HG03159 (cell line): ENCODE data around the gene GAN.
"Not testable (repeated sequence)": the region's sequence is repeated elsewhere in the genome, so short reads cannot be mapped to it uniquely, and the experiment has no call there.

ENCODE experiments used
- ATAC-seq: cut with Tn5 transposase; IDR thresholded peaks from one replicate; pipeline ENCODE4 v1.9.1; 2021; ENCODE audit warnings: mild to moderate bottlenecking, moderate library complexity; ENCODE audit not compliant: unreplicated experiment

GAN gene

DNA sequence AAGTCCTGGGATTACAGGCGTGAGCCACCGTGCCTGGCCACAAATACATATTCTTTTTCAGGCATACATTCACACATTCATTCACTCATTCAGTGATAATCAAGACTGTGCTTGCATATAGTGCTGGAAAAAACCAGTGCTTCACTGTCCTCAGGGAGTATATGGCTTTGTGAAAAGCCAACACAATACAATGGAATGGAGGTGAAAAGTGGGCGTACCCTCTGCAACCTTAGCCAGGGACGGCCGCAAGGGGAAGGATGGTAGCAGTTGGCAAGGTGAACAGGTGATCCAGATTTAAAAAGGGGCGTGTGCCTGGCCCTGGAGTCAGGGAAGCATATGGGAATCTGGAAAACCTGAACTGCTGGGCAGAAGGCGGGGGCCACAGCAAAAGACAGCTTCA is 18.1 kb upstream of the GAN start:
- no peak for ATAC-seq

DNA sequence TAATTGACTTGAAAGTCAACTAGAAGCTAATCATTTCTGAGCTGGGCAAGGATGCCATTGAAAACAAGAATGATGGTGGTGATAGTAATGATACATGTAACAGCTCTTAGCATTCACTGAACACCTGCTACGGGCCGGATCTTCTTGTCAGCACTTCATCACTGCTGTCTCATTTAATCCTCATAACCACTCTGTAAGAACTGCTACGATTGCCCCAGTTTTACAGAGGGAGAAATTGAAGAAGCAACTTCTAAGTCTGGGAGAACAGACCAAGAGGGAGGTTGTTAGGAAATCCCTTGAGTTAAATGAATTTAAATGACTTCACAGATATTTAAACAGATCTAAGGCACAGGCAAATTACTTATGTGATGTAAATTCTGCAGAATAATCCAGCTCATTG is 7.0 kb upstream of the GAN start:
- no peak for ATAC-seq

DNA sequence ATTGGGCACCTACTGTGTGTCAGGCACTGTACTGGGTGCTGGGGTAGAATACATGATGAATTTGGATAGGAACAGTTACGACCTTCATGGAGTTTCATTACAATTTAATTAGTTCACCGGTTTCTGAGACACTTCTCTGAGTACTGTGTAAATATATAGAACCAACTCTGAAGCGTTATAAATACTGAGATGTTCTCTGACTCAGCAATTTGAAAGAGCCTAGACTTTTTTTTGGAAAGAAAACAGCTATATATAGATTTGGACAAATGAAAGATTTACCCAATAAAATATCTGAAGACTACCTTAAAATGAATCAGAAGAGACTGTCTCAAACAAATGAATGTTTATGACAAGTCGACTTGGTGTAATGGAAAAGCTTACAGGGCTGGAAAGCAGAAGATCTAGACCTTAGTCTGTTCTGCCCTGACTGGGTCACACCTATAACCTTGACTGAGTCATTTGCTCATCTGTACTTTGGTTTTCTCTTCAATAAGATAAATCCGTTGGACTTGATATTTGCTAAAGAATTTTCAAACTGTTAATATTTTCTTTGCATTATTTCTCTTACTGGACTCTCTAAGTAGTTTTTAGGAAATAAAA is 4.6 kb upstream of the GAN start:
- no peak for ATAC-seq

DNA sequence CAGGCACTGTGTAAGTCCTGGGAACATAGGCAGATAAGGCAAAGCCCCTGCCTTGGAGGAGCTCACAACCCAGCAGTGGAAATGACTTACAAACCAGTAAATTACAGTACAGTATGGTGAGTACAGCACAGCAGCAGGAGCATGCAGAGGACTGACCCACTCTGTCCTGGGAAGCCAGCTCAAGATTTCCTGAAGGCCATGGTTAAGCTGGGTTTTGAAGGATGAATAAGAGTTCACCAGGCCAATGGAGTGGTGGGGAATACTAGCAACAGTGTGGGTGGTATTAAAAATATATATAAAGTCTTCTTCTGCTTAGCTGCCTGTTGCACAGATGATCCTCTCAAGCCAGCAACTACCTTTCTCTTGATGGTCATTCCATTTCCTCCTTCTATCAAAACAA is 3.0 kb upstream of the GAN start:
- no peak for ATAC-seq

DNA sequence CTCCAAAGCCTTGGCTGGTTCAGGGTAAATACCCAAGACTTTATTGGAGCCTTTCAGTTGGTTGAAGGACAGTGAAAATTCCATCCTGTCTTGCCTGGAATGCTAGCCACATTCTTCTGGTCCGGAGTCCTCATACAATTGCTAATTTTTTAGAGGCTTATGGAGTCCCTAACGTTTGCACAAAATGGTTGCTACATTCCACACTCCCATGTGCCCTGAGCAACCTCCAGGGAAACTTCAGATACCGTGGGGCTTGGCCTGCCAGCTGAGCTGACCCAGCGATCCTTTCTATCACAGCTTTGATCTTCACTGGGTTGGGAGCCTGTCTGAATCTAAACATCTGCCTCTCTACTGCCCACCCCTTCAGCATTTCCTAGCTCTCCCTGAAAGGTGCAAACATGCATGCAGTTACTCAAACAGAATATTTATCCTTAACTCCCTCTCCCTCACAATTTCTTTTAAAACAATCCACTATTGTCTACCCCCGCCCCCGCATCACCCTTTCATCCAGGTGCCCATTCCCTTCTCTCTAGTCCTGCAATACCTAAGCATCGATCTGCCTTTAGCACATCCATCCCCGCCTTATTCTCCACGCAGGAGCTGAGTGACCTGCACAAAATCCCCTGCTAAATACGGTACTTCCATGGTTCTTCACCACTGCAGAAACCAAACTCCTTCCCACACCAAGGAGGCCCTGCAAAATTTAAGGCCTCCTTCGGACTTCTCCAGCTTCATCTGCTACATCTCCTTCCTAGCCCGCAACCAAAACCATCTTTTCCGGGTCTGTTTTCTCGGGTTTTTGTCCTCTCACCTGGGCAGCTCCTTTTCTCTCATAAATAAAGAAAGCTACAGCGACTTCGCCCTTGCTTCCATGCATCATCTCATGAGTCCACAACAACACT is 810 bp upstream of the GAN start:
- ATAC-seq = no peak

DNA sequence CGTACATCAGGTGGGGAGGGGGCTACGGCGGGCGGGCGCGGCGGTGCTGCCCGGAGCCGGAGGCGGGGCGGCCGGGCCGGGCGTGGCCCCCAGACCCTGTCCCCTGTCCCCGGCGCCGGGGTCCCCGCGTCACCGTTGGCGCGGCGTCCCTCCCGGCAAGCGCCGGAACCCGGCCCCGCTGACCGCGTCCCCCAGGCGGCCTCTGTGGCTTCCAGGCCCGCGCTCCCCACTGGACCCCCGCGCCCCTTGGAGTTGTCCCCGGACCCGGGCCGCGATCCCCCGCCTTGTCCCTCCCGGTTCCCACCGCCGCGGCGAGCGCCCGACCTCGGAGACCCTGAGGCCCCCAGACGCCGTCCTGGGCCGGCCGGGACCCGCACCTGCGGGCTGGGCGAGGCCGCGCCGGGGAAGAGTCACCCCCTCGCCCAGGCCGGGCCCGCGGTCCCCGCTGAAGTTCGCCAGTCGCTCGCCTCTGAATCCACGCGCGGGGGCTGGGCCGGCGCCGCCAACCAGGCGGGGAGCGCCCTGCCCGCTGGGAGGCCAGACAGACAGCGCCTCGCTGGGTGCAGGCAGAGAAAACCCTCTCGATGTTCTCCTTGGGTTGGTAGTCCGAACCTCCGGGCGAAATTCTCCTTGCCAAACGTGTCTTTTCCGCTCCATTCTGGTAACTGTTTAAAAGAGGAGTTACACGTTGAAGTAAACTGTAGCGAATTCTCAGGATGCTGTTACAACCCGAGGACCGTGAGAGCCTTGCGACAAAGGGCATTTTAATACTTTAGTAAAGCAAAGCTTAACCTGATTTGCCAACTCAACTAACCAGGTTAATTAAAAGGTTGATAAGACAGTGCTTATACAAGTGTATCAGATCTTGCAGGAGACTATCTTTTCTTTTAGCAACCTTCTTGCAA is 761 bp downstream of the GAN start:
- peak; percentile 21 for ATAC-seq

DNA sequence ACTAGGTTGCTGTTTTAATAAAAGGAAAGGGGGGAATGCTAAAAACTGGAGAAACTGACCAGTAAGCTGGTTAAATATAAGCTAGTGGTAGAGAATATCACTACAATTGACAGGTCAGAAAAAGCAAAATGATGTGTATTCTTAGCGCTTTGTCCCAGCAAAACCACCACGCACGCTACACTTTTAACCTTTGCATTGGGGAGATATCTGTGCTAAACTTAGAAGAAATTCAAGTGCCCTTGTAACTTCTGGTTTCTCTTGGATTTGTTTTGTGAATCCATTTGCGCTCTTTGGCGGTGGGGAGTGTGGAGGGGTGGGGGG is 1.4 kb downstream of the GAN start:
- no peak for ATAC-seq

DNA sequence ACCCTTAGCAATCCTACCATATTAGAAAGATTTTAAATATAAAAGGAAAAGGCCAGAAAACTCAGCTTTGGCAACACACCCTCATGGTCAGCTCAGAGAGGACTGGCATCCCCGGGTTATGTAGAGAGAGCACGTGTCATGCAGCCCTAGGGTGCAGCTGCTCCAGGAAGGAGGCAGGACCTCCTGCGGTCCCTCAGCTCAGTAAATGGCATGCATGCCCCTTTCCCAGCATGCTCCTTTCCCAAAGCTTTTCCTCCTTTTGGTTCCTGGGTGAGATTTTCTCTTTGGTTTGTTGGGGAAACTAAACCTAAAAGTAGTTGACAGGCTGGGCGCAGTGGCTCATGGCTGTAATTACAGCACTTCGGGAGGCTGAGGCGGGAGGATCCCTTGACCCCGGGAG is 3.9 kb downstream of the GAN start:
- no peak for ATAC-seq

DNA sequence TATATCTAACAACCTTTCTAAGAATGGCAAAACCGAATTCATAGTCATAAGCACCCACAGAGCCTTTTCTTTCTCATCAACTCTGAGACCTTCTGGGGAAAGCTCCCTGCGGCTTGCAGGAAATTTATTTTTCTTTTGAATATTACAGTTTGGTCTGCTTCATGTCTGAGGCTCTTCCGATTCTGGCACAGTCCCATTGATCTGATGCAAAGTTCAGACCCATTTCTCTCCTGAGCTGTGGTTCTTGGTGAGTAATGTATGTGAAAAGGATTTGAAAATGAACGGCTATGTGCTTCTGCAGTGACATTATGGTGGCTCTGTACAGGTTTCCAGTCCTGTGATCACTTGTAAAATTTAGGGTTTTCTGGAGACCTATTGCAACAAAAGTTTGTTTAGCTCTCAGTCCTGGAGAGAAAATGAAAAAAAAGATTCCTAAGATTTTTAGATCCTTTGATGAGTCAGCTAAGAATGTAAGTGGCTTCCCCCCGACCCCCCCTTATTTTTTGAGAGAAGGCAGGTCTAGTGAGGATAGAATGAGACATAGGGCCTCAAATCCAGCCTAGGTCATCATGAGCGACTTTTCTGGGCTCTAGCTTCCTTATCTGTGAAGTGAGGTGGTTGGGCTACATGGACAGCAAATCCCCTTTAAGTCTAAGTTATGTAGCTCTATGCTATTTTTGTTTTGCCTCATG is 4.6 kb downstream of the GAN start:
- ATAC-seq = no peak

DNA sequence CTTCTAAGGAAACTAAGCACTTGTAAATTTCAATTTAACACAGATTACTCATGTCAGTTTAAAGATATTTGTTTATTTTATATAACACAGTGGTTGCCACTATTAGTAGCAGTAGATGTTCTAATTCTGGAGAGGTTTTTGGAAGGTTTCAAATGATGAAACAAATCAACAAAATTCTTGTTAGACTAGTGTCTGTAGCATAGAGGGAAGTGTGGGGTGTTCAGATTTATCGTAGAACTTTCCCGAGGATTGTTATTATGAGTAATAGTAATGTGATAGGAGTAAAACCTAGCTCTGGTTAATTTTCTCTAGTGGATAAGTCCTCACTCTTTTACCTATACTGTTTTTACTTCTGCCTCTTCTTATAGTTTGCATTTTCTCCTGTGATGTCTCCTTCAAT is 6.3 kb downstream of the GAN start:
- no peak for ATAC-seq

DNA sequence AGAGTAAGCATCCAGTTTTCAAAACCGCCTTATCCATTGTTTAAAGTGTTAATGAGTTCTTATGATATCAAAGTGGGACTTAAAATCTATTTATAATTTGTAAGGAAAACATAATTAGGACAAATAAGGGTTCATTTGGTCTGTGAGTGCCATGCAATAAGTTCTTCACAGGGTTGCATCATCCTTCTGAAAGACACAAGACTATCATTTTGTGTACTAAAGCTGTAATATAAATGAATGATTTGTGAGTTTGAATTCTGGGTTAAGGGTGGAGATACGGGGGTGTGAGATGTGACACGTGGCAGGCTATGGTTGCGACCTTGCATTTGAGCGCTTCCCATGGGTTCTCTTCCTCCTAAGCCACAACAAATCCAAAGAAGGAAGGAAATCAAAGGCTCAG is 6.8 kb downstream of the GAN start:
- ATAC-seq = no peak

DNA sequence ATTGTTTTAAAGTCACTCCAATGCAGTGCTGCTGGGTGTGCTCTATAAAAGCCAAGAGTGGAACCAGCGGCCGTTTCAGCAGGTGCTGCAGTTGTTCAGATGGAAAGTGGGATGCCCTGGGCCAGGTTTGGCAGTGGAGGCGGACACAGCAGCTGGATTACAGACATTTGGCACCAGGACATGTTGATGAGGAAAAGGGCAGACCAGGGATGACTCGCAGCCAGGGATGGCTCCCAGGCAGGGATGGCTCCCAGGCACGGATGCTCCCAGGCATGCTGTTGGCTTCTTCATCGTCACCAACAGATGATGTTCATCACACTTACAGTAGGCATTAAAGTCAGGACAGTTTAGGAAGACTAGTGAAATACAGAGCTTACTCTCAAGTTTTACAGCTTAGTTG is 10.0 kb downstream of the GAN start:
- no peak for ATAC-seq

DNA sequence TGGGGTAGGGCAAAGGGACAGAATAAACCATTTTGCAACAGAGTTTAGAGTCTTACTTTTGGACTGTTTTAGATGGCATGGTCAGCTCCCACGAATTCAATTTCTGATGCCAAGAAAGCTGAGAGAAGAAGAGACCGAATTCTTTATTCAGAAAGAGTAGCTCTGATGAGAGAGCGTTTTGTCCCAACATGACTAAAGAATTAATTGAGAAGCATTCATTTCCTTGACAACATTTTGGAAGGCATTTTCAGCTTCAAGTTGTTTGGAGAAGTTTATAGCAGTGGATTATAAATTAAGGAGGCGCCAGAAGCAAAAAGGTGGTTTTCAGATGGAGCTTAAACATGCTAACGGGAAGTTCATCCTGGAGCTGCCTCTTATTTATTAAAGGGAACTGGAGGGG is 12.2 kb downstream of the GAN start:
- ATAC-seq = no peak

DNA sequence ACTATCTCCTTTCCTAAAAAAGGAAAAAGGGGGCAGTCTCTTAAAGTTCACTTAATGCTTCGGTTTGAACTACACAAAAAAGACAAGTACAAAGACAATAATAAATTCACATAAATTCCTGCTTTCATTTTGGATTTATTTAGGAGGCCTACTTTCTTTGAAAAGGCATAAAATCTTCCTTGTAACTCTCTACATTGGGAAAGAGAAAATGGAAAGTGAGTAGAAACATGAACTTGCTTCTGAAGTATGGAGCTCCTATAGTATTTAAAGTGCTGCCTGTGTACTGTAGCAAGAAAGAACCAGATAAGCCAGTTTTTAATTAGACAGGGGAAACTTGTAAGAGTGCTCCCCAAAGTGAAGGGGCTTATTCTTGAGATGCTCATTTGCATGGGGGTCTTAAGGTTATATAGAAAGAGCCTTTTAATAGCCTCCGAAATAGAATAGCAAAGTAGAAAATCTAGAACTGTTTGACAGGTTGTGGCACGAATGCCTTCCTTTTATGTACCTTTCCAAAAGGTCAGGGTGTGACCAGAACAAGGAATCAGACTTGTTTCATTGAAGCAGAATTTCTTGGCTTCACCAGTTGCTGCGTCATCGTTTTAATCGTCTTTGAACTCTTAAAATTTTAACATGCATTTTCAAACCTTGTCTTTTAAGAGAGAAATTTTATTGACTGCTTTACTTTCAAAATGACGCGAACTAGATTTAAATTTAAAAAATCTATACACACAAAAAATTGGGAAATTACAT is 12.9 kb downstream of the GAN start:
- no peak for ATAC-seq

DNA sequence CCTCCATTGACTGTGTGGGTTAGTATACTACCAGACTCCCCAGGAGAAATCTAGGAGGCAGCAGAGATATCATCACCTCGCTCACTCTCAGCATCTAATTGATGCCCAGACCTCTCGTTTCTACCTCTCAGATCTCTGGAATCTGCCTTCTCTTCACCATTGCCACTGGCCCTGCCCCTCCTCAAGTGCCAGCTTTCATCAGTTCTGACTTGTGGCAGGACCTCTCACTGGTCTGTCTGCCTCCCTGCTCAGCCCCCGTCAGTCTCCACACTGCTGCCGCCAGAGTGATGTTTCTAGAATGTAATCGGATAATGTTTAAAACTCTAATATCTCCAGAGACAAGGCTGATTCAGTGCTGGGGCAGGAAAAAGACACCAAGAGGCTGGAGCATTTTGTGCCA is 15.2 kb downstream of the GAN start:
- ATAC-seq = no peak

DNA sequence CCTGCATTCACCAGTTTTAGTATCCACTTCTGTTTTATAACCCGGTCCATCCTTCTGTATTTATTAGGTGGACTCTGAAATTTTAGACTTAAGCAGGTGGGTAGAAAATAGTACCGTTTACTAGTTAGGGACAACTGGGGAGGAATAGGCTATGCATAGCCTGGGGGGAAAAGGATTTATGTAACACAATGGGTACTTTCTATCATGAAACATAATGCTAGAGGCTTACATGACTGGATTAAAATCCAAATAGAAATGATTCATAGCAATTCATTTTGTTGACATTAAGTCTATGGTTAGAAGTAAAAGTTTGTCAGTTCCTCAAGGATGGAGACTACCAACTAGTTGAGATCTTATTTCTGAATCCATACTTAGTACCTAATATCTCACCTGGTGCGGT is 18.6 kb downstream of the GAN start:
- no peak for ATAC-seq

DNA sequence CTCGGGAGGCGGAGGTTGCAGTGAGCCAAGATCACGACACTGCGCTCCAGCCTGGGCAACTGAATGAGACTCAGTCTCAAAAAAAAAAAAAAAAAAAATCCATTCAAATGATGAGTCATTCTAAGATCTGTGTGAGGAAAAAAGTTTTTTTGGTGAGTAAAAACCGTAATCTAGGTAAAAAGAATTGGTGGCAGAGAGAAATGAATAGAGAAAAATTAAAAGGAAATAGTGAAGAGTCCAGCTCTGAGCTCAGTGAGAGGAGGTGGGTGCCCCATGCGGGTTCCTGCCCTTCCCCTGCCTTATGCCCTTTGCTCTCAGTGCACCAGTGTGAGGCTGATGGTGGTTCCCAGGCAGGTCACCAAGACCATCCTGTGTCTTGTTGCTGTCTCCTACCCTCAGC is 20.9 kb downstream of the GAN start:
- no peak for ATAC-seq

DNA sequence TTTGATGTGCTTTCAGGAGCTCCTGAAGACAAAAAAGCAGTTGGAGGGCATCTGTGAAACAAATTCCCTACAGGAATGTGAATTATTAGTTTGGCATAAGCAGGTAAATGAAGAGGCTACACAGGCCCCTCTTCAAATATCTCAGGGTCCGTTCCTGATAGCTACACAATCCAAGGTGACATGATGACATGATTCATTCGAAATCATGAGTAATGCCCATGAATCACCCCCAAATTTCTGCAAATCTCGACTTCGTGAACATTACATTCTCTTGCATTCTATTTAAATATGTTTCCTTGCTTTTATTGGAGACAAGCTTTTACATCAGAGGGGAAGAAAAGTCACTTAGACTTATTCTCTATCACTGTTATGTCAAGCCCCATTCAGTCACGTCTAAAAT is 22.3 kb downstream of the GAN start:
- ATAC-seq = no peak

DNA sequence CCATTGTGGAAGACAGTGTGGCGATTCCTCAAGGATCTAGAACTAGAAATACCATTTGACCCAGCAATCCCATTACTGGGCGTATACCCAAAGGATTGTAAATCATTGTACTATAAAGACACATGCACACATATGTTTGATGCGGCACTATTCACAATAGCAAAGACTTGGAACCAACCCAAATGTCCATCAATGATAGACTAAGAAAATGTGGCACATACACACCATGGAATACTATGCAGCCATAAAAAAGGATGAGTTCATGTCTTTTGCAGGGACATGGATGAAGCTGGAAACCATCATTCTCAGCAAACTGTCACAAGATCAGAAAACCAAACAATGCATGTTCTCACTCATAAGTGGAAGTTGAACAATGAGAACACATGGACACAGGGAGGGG is 30.4 kb downstream of the GAN start:
- not testable (repeated sequence) for ATAC-seq

DNA sequence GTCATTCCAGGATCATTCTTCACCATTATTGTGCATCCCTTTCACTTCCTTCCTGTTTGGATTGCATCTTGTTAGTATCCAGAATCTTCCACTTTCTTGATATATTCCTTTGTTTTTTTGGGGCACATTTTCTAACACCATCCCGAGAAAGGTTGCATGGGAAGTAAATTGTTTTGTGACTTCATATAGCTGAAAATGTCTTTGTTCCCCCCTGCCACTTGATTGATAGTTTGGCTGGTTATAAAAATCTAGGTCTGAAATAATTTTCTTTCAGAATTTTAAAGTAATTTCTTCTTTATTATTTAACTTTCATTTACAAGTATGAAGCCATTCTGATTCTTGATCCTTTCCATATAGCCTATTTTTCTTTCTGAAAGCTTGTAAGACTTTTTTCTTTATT is 32.7 kb downstream of the GAN start:
- no peak for ATAC-seq
